Iris pigment epithelial cell (primary cell): ENCODE results near the gene COG8.
A peak's percentile ranks its signal among the peaks of the same experiment; 100 is the strongest.
"Not testable (repeated sequence)": the region's sequence is repeated elsewhere in the genome, so short reads cannot be mapped to it uniquely, and the experiment has no call there.

Source experiments
- DNase-seq: peaks from one replicate; pipeline ENCODE4 v3.0.0-alpha.2; 2011; ENCODE audit warnings: low read depth

The COG8 gene

GRCh38 chr16:69318911-69319289 lies 20.5 kb downstream of the COG8 start:
- no peak for DNase-seq

- no peak for DNase-seq
Observed at GRCh38 chr16:69318177-69318910, 21.0 kb downstream of the COG8 start.

GRCh38 chr16:69316595-69317034 lies 22.7 kb downstream of the COG8 start:
- no peak for DNase-seq

- DNase-seq = no peak
Observed at GRCh38 chr16:69315486-69316311, 23.7 kb downstream of the COG8 start.

GRCh38 chr16:69314534-69314933 lies 24.8 kb downstream of the COG8 start:
- no peak for DNase-seq

GRCh38 chr16:69313469-69313868 lies 25.9 kb downstream of the COG8 start:
- DNase-seq = no peak

- DNase-seq = peak; percentile 36
Observed at GRCh38 chr16:69311533-69312387, 27.6 kb downstream of the COG8 start.

GRCh38 chr16:69310653-69311532 lies 28.5 kb downstream of the COG8 start, which contains the start of gene VPS4A:
Gene VPS4A, plus strand, starts transcription at chr16:69311350. Its CDS starts 162 bp downstream, at chr16:69311512.
- peak; percentile 95 for DNase-seq

- no peak for DNase-seq
Observed at GRCh38 chr16:69309316-69309715, 30.0 kb downstream of the COG8 start.

GRCh38 chr16:69307856-69308255 lies 31.5 kb downstream of the COG8 start:
- DNase-seq = no peak

GRCh38 chr16:69307091-69307490 lies 32.3 kb downstream of the COG8 start:
- no peak for DNase-seq

- DNase-seq = no peak
Observed at GRCh38 chr16:69306031-69306430, 33.3 kb downstream of the COG8 start.

GRCh38 chr16:69302301-69302700 lies 37.1 kb downstream of the COG8 start:
- DNase-seq = no peak

- no peak for DNase-seq
Observed at GRCh38 chr16:69301861-69302260, 37.5 kb downstream of the COG8 start.

- no peak for DNase-seq
Observed at GRCh38 chr16:69301187-69301586, 38.2 kb downstream of the COG8 start.

GRCh38 chr16:69298261-69298660 lies 41.1 kb downstream of the COG8 start:
- DNase-seq = no peak

GRCh38 chr16:69296771-69297170 lies 42.6 kb downstream of the COG8 start:
- not testable (repeated sequence) for DNase-seq

GRCh38 chr16:69294051-69294450 lies 45.3 kb downstream of the COG8 start:
- no peak for DNase-seq

- DNase-seq = no peak
Observed at GRCh38 chr16:69293401-69293800, 46.0 kb downstream of the COG8 start.

- not testable (repeated sequence) for DNase-seq
Observed at GRCh38 chr16:69291657-69292056, 47.7 kb downstream of the COG8 start.
